GM19025 (cell line): ENCODE results near the gene SNAPC3.
"Not testable (repeated sequence)": the region's sequence is repeated elsewhere in the genome, so short reads cannot be mapped to it uniquely, and the experiment has no call there.

ENCODE experiments used
- ATAC-seq: cut with Tn5 transposase; IDR thresholded peaks from one replicate; pipeline ENCODE4 v1.9.1; 2021; ENCODE audit warnings: mild to moderate bottlenecking, low read depth, moderate library complexity; ENCODE audit not compliant: unreplicated experiment

SNAPC3 gene

GRCh38 chr9:15421990-15422371 lies 695 bp upstream of the SNAPC3 start:
- ATAC-seq: no peak

GRCh38 chr9:15423231-15423985 lies 732 bp downstream of the SNAPC3 start:
- peak; percentile 1 for ATAC-seq

GRCh38 chr9:15426019-15426418 lies 3.3 kb downstream of the SNAPC3 start:
- ATAC-seq: no peak

- not testable (repeated sequence) for ATAC-seq
Measured at GRCh38 chr9:15427702-15428101, 5.0 kb downstream of the SNAPC3 start.

- no peak for ATAC-seq
Measured at GRCh38 chr9:15430920-15431844, 8.5 kb downstream of the SNAPC3 start.

GRCh38 chr9:15433191-15433590 lies 10.5 kb downstream of the SNAPC3 start:
- ATAC-seq: no peak

GRCh38 chr9:15433661-15434060 lies 11.0 kb downstream of the SNAPC3 start:
- no peak for ATAC-seq

- no peak for ATAC-seq
Measured at GRCh38 chr9:15438891-15439290, 16.2 kb downstream of the SNAPC3 start.

- ATAC-seq: not testable (repeated sequence)
Measured at GRCh38 chr9:15441841-15442240, 19.2 kb downstream of the SNAPC3 start.

- not testable (repeated sequence) for ATAC-seq
Measured at GRCh38 chr9:15442264-15442663, 19.6 kb downstream of the SNAPC3 start.

- ATAC-seq: no peak
Measured at GRCh38 chr9:15444141-15444540, 21.5 kb downstream of the SNAPC3 start.

GRCh38 chr9:15453956-15454355 lies 31.3 kb downstream of the SNAPC3 start:
- no peak for ATAC-seq

GRCh38 chr9:15461056-15461455 lies 38.4 kb downstream of the SNAPC3 start:
- ATAC-seq: no peak

GRCh38 chr9:15461601-15462000 lies 38.9 kb downstream of the SNAPC3 start:
- no peak for ATAC-seq

GRCh38 chr9:15468145-15468544 lies 45.5 kb downstream of the SNAPC3 start:
- ATAC-seq: no peak

GRCh38 chr9:15469406-15469805 lies 46.7 kb downstream of the SNAPC3 start:
- no peak for ATAC-seq

GRCh38 chr9:15469862-15470261 lies 47.2 kb downstream of the SNAPC3 start:
- no peak for ATAC-seq

GRCh38 chr9:15475923-15476536 lies 53.4 kb downstream of the SNAPC3 start:
- ATAC-seq: no peak

GRCh38 chr9:15480028-15480427 lies 57.4 kb downstream of the SNAPC3 start:
- ATAC-seq: no peak

- ATAC-seq: no peak
Measured at GRCh38 chr9:15482146-15482545, 59.5 kb downstream of the SNAPC3 start.

GRCh38 chr9:15484802-15485201 lies 62.1 kb downstream of the SNAPC3 start:
- no peak for ATAC-seq
